ENCODE results near the gene PIEZO2. TPM values are rescaled to one million over a fixed set of nuclear protein-coding genes. Genes with fewer than 3 reads are reported as not detected.

Gene PIEZO2
- total and polyA plus RNA-seq, 2 of the 8 experiments (the other 6 are each of a cell fraction or from before 2014, with no cell fraction given) = 4.7 to 16.5 TPM

DNA sequence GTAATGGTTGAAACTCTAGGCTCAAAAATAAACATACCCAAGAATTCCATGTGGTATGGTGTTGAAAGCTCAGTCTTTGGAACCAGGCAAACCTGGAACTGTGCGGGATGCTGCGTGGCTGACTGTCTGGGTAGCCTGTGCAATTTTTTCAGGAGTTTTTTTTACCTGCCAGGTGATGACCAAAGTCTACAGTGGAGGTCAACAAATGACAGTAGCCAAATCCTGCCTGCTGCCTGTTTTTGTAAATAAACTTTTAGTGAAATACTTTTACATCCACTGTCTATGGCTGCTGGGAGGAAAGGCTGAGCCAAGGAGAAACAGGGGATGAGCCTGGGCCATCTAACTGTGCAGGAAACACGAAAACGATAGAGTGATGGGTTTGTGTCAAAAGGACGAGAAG is 240.6 kb downstream of the PIEZO2 start:
- no peak overlapping the region for H2BK20ac ChIP-seq (ENCODE audit: low read length)
- no peak overlapping the region for H3K14ac ChIP-seq (ENCODE audit: insufficient read length)
- H3K23ac ChIP-seq (ENCODE audit: insufficient read length) = no peak overlapping the region
- no peaks in the 10 kb centered on the region for H3K79me1 ChIP-seq (ENCODE audit: low read depth, low read length)
- no peak overlapping the region for H2BK5ac ChIP-seq (ENCODE audit: low read depth, low read length)
- no peak overlapping the region for H3K27ac ChIP-seq (ENCODE audit: low read depth, low read length)
- DNase-seq (ENCODE audit: low read depth in 1 of 2, low spot score in 2 of 2) = no peak
- H4K91ac ChIP-seq (replicated peaks; ENCODE audit: insufficient read length, low read length) = no peak overlapping the region
- H4K8ac ChIP-seq (ENCODE audit: extremely low read depth, insufficient read depth, low read length) = no peak overlapping the region
- peaks cover 0 to 1% (median 0%) of the 10 kb centered on the region in 4 experiments; a peak in 1 of 7 replicates for H3K27me3 ChIP-seq (replicated peaks in 1 of 4; ENCODE audit: control insufficient read depth in 3 of 4, extremely low read depth in 1 of 4, insufficient read depth in 3 of 4, low read length in 3 of 4)
- H3K36me3 ChIP-seq (ENCODE audit: control insufficient read depth in 2 of 4, insufficient read depth in 4 of 4, low read length in 3 of 4) = no peaks in the 10 kb centered on the region
- H4K20me1 ChIP-seq (replicated peaks in 1 of 2; ENCODE audit: control insufficient read depth in 1 of 2, insufficient read depth in 2 of 2, low read length in 2 of 2) = no peaks in the 10 kb centered on the region
- no peak overlapping the region for H2BK15ac ChIP-seq (ENCODE audit: low read length)
- POLR2A ChIA-PET (ENCODE audit: partially characterized antibody) = no interaction called here
- CTCF ChIA-PET (ENCODE audit: partially characterized antibody) = interaction anchor here (0.9 kb wide), 1 partner anchor 402 kb away, joined by 3 read pairs; no protein-coding TSS in a partner anchor
- H2AK5ac ChIP-seq (ENCODE audit: low read depth, low read length) = no peak overlapping the region
- H3K56ac ChIP-seq (replicated peaks; ENCODE audit: insufficient read length, low read depth, low read length) = no peak overlapping the region
- H2AFZ ChIP-seq (ENCODE audit: low read length) = no peak overlapping the region
- H3K4me2 ChIP-seq (ENCODE audit: insufficient read depth in 1 of 2, low read depth in 2 of 2, low read length in 2 of 2) = no peak overlapping the region
- no peak overlapping the region for H3K18ac ChIP-seq (ENCODE audit: extremely low read depth, low read length)
- no peak overlapping the region for H2BK120ac ChIP-seq (replicated peaks; ENCODE audit: low read depth, low read length)
- no peak overlapping the region for H3K4me3 ChIP-seq (ENCODE audit: extremely low read depth in 1 of 4, insufficient read depth in 2 of 4, low read depth in 3 of 4, low read length in 4 of 4)
- H3K79me2 ChIP-seq (ENCODE audit: control insufficient read depth in 1 of 2, insufficient read depth in 2 of 2, low read length in 2 of 2) = no peaks in the 10 kb centered on the region
- no peak overlapping the region for H3K9ac ChIP-seq (replicated peaks in 1 of 4; ENCODE audit: extremely low read depth in 1 of 4, low read depth in 3 of 4, low read length in 3 of 4)
- H3K4ac ChIP-seq (replicated peaks; ENCODE audit: insufficient read length, low read depth, low read length) = no peak overlapping the region
- 81% methylated on average over 5 of the region's 5 CpGs; no CpG with 5 or more reads in 1 of the 2 experiments for WGBS, 2 experiments (ENCODE audit: extremely low coverage in 1 of 2, insufficient coverage in 1 of 2, insufficient read length in 1 of 2, insufficient replicate concordance in 2 of 2, low coverage in 1 of 2, low lambda C conversion rate in 2 of 2, missing lambda C conversion rate in 1 of 2)
- H2BK12ac ChIP-seq (ENCODE audit: low read depth, low read length) = no peak overlapping the region
- H3K23me2 ChIP-seq (ENCODE audit: low read depth, low read length) = no peaks in the 10 kb centered on the region
- no peak overlapping the region for H4K5ac ChIP-seq (ENCODE audit: insufficient read length, low read depth, low read length)
- no peak for FAIRE-seq
- H3K9me3 ChIP-seq (ENCODE audit: insufficient read depth in 2 of 2, low read depth in 1 of 2, low read length in 1 of 2) = no peaks in the 10 kb centered on the region
- no peaks in the 10 kb centered on the region for H3K4me1 ChIP-seq (replicated peaks in 1 of 4; ENCODE audit: control insufficient read depth in 3 of 4, insufficient read depth in 4 of 4, low read length in 3 of 4)
